Neuronal stem cell (in vitro differentiated cells): ENCODE data around the gene PDE6A.

Experiments
- DNase-seq: peaks from one replicate; pipeline ENCODE4 v3.0.0-alpha.2; 2013; ENCODE audit warnings: low spot score
- H2AFZ ChIP-seq: one replicate; pipeline ENCODE4 v1.6.1; 2013; ENCODE audit warnings: mild to moderate bottlenecking, low read length, inconsistent platforms
- H2AK5ac ChIP-seq: 2 replicates; pipeline ENCODE4 v1.6.1; 2013; ENCODE audit warnings: low read depth, mild to moderate bottlenecking, inconsistent platforms, low read length, moderate library complexity, mixed read lengths
- H2BK120ac ChIP-seq: 2 replicates; pipeline ENCODE4 v1.6.1; 2013; ENCODE audit warnings: low read depth, mild to moderate bottlenecking, inconsistent platforms, low read length, moderate library complexity, mixed read lengths
- H2BK12ac ChIP-seq: one replicate; pipeline ENCODE4 v1.6.1; 2013; ENCODE audit warnings: low read length, inconsistent platforms
- H2BK15ac ChIP-seq: 2 replicates; pipeline ENCODE4 v1.6.1; 2013; ENCODE audit warnings: mild to moderate bottlenecking, low read length, inconsistent platforms, mixed read lengths
- H2BK5ac ChIP-seq: one replicate; pipeline ENCODE4 v1.6.1; 2013; ENCODE audit warnings: inconsistent platforms, mild to moderate bottlenecking, low read length, moderate library complexity
- H3K14ac ChIP-seq: one replicate; pipeline ENCODE4 v1.6.1; 2013; ENCODE audit warnings: low read length, inconsistent platforms
- H3K18ac ChIP-seq: 2 replicates; pipeline ENCODE4 v1.6.1; 2013; ENCODE audit warnings: low read length, inconsistent platforms
- H3K23ac ChIP-seq: 2 replicates; pipeline ENCODE4 v1.6.1; 2013; ENCODE audit warnings: low read depth, mild to moderate bottlenecking, mixed read lengths, low read length, inconsistent platforms; ENCODE audit not compliant: poor library complexity
- H3K27ac ChIP-seq: replicated peaks from 3 replicates; pipeline ENCODE4 v1.5.1; 2013; ENCODE audit warnings: low read length, inconsistent platforms
- H3K27me3 ChIP-seq, 3 experiments: 2 replicates each; pipeline ENCODE4 v1.6.1; 2013; ENCODE audit warnings: low read length in 3 of 3, mild to moderate bottlenecking in 2 of 3, inconsistent platforms in 1 of 3, low read depth in 1 of 3, mixed read lengths in 1 of 3, moderate library complexity in 1 of 3; ENCODE audit not compliant: control insufficient read depth in 3 of 3, insufficient read depth in 3 of 3
- H3K36me3 ChIP-seq, 2 donors: replicated peaks in 1 of 2; 2 replicates each; pipeline ENCODE4 v1.6.1; 2013; ENCODE audit warnings: low read length in 2 of 2; ENCODE audit not compliant: control insufficient read depth in 2 of 2, insufficient read depth in 2 of 2
- H3K4ac ChIP-seq: 2 replicates; pipeline ENCODE4 v1.6.1; 2013; ENCODE audit warnings: inconsistent platforms, mild to moderate bottlenecking, low read length, moderate library complexity
- H3K4me1 ChIP-seq, 2 donors: 1 replicate in 1 of 2; 2 replicates in 1 of 2; pipeline ENCODE4 v1.6.1; 2013; ENCODE audit warnings: low read length in 2 of 2, low read depth in 1 of 2; ENCODE audit not compliant: control insufficient read depth in 2 of 2, insufficient read depth in 1 of 2
- H3K4me2 ChIP-seq: one replicate; pipeline ENCODE4 v1.6.1; 2013; ENCODE audit warnings: mild to moderate bottlenecking, low read length, inconsistent platforms; ENCODE audit not compliant: insufficient read depth, poor library complexity, severe bottlenecking
- H3K4me3 ChIP-seq, 2 donors: 2 replicates each; pipeline ENCODE4 v1.5.1; 2013; ENCODE audit warnings: low read length in 2 of 2, mild to moderate bottlenecking in 2 of 2, inconsistent platforms in 1 of 2, moderate library complexity in 1 of 2
- H3K79me1 ChIP-seq: one replicate; pipeline ENCODE4 v1.6.1; 2013; ENCODE audit warnings: low read depth, mild to moderate bottlenecking, inconsistent platforms, low read length, moderate library complexity
- H3K9ac ChIP-seq: one replicate; pipeline ENCODE4 v1.6.1; 2013; ENCODE audit warnings: mild to moderate bottlenecking, low read depth, low read length, inconsistent platforms; ENCODE audit not compliant: poor library complexity
- H3K9me3 ChIP-seq, 2 donors: replicated peaks in 1 of 2; 2 replicates each; pipeline versions ENCODE3 to v1.6.1; 2013; ENCODE audit warnings: low read length in 2 of 2, mild to moderate bottlenecking in 2 of 2, inconsistent platforms in 1 of 2, low read depth in 1 of 2, mixed read lengths in 1 of 2, moderate library complexity in 1 of 2; ENCODE audit not compliant: control insufficient read depth in 2 of 2, insufficient read depth in 1 of 2
- H4K8ac ChIP-seq: one replicate; pipeline ENCODE4 v1.6.1; 2013; ENCODE audit warnings: low read depth, mild to moderate bottlenecking, inconsistent platforms, low read length, moderate library complexity
- H4K91ac ChIP-seq: one replicate; pipeline ENCODE4 v1.6.1; 2013; ENCODE audit warnings: low read length, low read depth, mild to moderate bottlenecking, inconsistent platforms; ENCODE audit not compliant: poor library complexity
- WGBS, 2 donors: extraction: QIAGEN DNeasy Blood & Tissue Kit; methylation state at CpG; one replicate each; pipeline ENCODE4 v1.1.7; 2013; ENCODE audit warnings: missing lambda C conversion rate in 2 of 2, mixed read lengths in 1 of 2; ENCODE audit not compliant: insufficient read length in 2 of 2, insufficient replicate concordance in 1 of 2; ENCODE audit errors: extremely low coverage in 2 of 2; 5-methylcytosine and 5-hydroxymethylcytosine counted together

The PDE6A gene

GRCh38 chr5:149938279-149938678 is 6.3 kb downstream of the PDE6A start:
- Histone ChIP-seq H3K27ac (no peak overlapping the region), H3K9me3 (no peaks in the 10 kb centered on the region), H2AK5ac (no peak overlapping the region), H3K23ac (no peak overlapping the region), H4K91ac (no peak overlapping the region), H3K79me1 (no peaks in the 10 kb centered on the region), H3K4ac (no peak overlapping the region), H3K4me2 (no peak overlapping the region), H3K36me3 (no peaks in the 10 kb centered on the region), H2BK5ac (no peak overlapping the region), H3K4me3 (no peak overlapping the region), H2BK12ac (no peak overlapping the region), H2AFZ (no peak overlapping the region), H3K27me3 (peaks cover 0 to 61% (median 0%) of the 10 kb centered on the region in 3 experiments), H2BK120ac (no peak overlapping the region), H4K8ac (no peak overlapping the region), H2BK15ac (no peak overlapping the region), H3K9ac (no peak overlapping the region), H3K18ac (no peak overlapping the region), H3K4me1 (peaks cover 0 to 7% of the 10 kb centered on the region in 2 donors), H3K14ac (no peak overlapping the region)
- no peak for DNase-seq
- WGBS, 2 donors, result no CpG with 5 or more reads among the region's 2 CpGs

DNA sequence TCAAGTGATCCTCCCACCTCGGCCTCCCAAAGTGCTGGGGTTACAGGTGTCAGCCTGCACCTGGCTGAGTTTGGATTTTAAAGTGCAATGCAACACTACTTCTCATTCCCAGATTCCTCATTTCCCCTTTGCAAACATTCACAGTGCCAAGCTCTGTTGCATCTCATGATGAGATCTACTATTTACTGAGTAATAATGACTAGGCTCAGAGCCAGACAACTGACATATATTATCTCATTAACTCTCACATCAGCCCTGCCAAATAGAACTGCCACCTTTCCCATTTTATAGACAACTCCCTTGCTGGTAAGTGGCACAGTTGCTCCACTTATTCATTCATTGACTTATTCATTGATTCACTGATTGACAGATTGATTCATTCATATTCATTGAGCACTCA is 7.0 kb downstream of the PDE6A start:
- Histone ChIP-seq H2BK15ac (no peak overlapping the region), H3K27me3 (peaks cover 0 to 61% (median under 1%) of the 10 kb centered on the region in 3 experiments), H4K91ac (no peak overlapping the region), H2AK5ac (no peak overlapping the region), H3K9ac (no peak overlapping the region), H3K4me1 (peaks cover 0 to 7% of the 10 kb centered on the region in 2 donors), H4K8ac (no peak overlapping the region), H2AFZ (no peak overlapping the region), H2BK120ac (no peak overlapping the region), H3K9me3 (no peaks in the 10 kb centered on the region), H3K23ac (no peak overlapping the region), H2BK12ac (no peak overlapping the region), H3K18ac (no peak overlapping the region), H3K4ac (no peak overlapping the region), H2BK5ac (no peak overlapping the region), H3K36me3 (no peaks in the 10 kb centered on the region), H3K79me1 (no peaks in the 10 kb centered on the region), H3K4me3 (no peak overlapping the region), H3K14ac (no peak overlapping the region), H3K27ac (no peak overlapping the region), H3K4me2 (no peak overlapping the region)
- WGBS, 2 donors, result no CpG with 5 or more reads among the region's 1 CpG
- DNase-seq, result no peak

DNA sequence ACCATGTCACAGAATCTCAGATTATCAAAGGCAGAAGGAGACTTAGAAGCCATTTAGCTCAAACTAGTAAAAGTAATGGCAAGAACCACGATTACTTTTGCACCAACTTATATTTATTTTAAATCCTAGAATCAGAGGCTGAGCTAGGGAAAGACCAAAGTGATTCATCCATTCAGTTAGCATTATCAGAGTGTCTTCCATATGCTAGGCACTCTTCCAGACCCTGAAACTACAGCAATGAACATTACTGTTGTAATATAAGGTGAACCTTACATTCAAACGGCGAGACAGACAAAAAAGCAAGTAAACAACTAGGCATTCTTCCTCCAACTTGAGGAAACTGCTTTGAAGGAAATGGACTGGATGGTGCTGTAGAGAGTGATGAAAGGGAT is 7.9 kb downstream of the PDE6A start:
- Histone ChIP-seq H2BK12ac (no peak overlapping the region), H3K9ac (no peak overlapping the region), H4K8ac (no peak overlapping the region), H3K4me3 (no peak overlapping the region), H2AK5ac (no peak overlapping the region), H3K79me1 (no peaks in the 10 kb centered on the region), H3K18ac (no peak overlapping the region), H3K4me2 (no peak overlapping the region), H2BK15ac (no peak overlapping the region), H2BK120ac (no peak overlapping the region), H4K91ac (no peak overlapping the region), H2BK5ac (no peak overlapping the region), H2AFZ (no peak overlapping the region), H3K9me3 (no peaks in the 10 kb centered on the region), H3K14ac (no peak overlapping the region), H3K36me3 (no peaks in the 10 kb centered on the region), H3K27me3 (peaks cover 0 to 57% (median 1%) of the 10 kb centered on the region in 3 experiments), H3K4ac (no peak overlapping the region), H3K27ac (no peak overlapping the region), H3K4me1 (peaks cover 0 to 7% of the 10 kb centered on the region in 2 donors), H3K23ac (no peak overlapping the region)
- DNase-seq, result no peak
- no CpG with 5 or more reads among the region's 3 CpGs for WGBS, 2 donors

GRCh38 chr5:149936044-149936699 is 8.4 kb downstream of the PDE6A start:
- H3K18ac ChIP-seq, result no peak overlapping the region
- H3K4me3 ChIP-seq, result no peak overlapping the region
- no peaks in the 10 kb centered on the region for H3K36me3 ChIP-seq
- whole genome bisulfite sequencing, 2 donors, result no CpG with 5 or more reads among the region's 1 CpG
- peaks cover 0 to 5% of the 10 kb centered on the region in 2 donors for H3K4me1 ChIP-seq
- H4K8ac ChIP-seq, result no peak overlapping the region
- H3K27ac ChIP-seq, result no peak overlapping the region
- H3K14ac ChIP-seq, result no peak overlapping the region
- no peak overlapping the region for H2BK12ac ChIP-seq
- H2BK120ac ChIP-seq, result no peak overlapping the region
- H2BK5ac ChIP-seq, result no peak overlapping the region
- no peak overlapping the region for H4K91ac ChIP-seq
- no peak for DNase-seq
- no peak overlapping the region for H3K9ac ChIP-seq
- no peak overlapping the region for H3K23ac ChIP-seq
- H2BK15ac ChIP-seq, result no peak overlapping the region
- no peak overlapping the region for H3K4me2 ChIP-seq
- no peak overlapping the region for H2AFZ ChIP-seq
- peaks cover 0 to 57% (median 1%) of the 10 kb centered on the region in 3 experiments for H3K27me3 ChIP-seq
- H3K79me1 ChIP-seq, result no peaks in the 10 kb centered on the region
- no peak overlapping the region for H3K4ac ChIP-seq
- no peaks in the 10 kb centered on the region for H3K9me3 ChIP-seq
- no peak overlapping the region for H2AK5ac ChIP-seq
